GM12873 (cell line): Measurements from ENCODE around the gene PACRG.

ENCODE experiments used
- CTCF ChIP-seq: IDR thresholded peaks from 2 replicates; pipeline ENCODE4 v1.5.1; 2012; ENCODE audit warnings: low read depth, mild to moderate bottlenecking, moderate library complexity, low read length, control low read depth; ENCODE audit not compliant: insufficient read depth; ENCODE audit errors: missing control alignments

Gene PACRG

GRCh38 chr6:163159110-163159509, 431.3 kb downstream of the PACRG start:
- TF ChIP-seq CTCF, result no peak

- TF ChIP-seq CTCF, result no peak
Observed at GRCh38 chr6:163159689-163160088, 431.9 kb downstream of the PACRG start.

- TF ChIP-seq CTCF, result no peak
Observed at GRCh38 chr6:163162007-163162873, 434.5 kb downstream of the PACRG start.

- no peak for TF ChIP-seq CTCF
Observed at GRCh38 chr6:163162874-163163213, 435.1 kb downstream of the PACRG start.

- TF ChIP-seq CTCF, result no peak
Observed at GRCh38 chr6:163164175-163164900, 436.6 kb downstream of the PACRG start.

- TF ChIP-seq CTCF, result no peak
Observed at GRCh38 chr6:163165155-163165910, 437.6 kb downstream of the PACRG start.

GRCh38 chr6:163165922-163166321, 438.1 kb downstream of the PACRG start:
- TF ChIP-seq CTCF, result no peak
